Dendritic cell treated with granulocyte-macrophage colony-stimulating factor and Interleukin-4, amounts not matched to agents 40 ng/mL and 50 ng/mL, for 4 days (primary cell): ENCODE results near the gene MAN2C1.
A peak's percentile ranks its signal among the peaks of the same experiment; 100 is the strongest.
"Not testable (repeated sequence)": the region's sequence is repeated elsewhere in the genome, so short reads cannot be mapped to it uniquely, and the experiment has no call there.

Experiments used
- H3K27ac Mint-ChIP-seq: one replicate; pipeline ENCODE4 v1.8.0; 2022; ENCODE audit warnings: mild to moderate bottlenecking, mixed read lengths
- H3K27me3 Mint-ChIP-seq: one replicate; pipeline ENCODE4 v1.8.0; 2022; ENCODE audit warnings: mild to moderate bottlenecking, mixed read lengths
- H3K36me3 Mint-ChIP-seq: one replicate; pipeline ENCODE4 v1.8.0; 2022; ENCODE audit warnings: low read depth, mixed read lengths
- H3K4me1 Mint-ChIP-seq: one replicate; pipeline ENCODE4 v1.8.0; 2022; ENCODE audit warnings: low read depth, mixed read lengths
- H3K4me3 Mint-ChIP-seq: one replicate; pipeline ENCODE4 v1.8.0; 2022; ENCODE audit warnings: mild to moderate bottlenecking, moderate library complexity, mixed read lengths
- H3K9me3 Mint-ChIP-seq: one replicate; pipeline ENCODE4 v1.8.0; 2022; ENCODE audit warnings: mixed read lengths
- intact Hi-C: fragments of 100-400 bp; cut with micrococcal nuclease; formaldehyde crosslinking; loops from one replicate; pipeline ENCODE4 v1.15.0; 2022

Gene MAN2C1

DNA sequence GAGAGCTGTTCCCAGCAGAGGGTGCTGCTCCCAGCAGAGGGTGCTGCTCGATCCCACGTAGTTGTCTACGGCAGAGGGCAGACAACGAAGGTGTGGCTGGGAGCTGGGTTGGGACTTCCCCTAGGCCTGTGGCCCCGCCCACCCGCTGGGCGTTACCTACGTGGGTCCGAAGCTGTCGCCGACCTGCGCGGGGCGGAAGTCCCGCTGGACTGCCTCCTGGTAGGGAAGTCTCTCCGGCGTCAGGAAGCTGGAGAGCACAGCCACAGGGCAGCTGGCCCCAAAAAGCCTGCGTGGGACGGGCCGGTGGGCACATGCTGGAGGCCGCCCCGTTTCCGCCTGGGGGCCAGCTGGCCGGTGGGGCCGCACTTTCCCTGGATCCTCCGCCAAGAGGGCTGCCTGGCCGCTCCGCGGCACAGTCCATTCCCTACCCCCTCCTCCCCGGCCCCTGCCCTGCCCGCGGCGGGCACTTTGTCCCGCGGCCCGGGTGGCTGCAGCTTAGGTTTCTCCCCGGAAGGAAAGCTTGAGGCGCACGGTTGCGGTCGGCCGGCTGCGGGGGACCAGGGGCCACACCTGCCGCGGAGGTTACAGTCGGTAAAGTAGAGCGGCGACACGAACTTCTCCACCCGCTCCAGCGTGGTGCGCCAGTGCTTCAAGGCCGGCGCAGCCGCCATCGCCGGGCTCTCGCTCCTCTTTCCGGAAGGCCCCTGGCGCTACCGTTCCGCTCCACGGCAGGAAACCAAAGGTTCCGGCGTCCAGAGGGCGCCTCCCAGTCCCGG, at the start of gene MAN2C1:
MAN2C1 (minus strand) TSS at position 695 of the 776 bp plus-strand sequence; CDS start at position 671, 24 bp downstream.
- Mint-ChIP-seq H3K27me3 (no peaks in the 10 kb centered on the region), H3K9me3 (no peaks in the 10 kb centered on the region), H3K27ac (peak within 1 kb of the TSS; percentile 97), H3K36me3 (peaks cover 95% of the 10 kb centered on the region), H3K4me3 (peak within 1 kb of the TSS; percentile 85), H3K4me1 (peaks cover 23% of the 10 kb centered on the region)
- intact Hi-C loops, result loop anchor here (5.0 kb wide), 1 partner anchor 274 kb away; the partner anchor contains the start of gene IMP3

DNA sequence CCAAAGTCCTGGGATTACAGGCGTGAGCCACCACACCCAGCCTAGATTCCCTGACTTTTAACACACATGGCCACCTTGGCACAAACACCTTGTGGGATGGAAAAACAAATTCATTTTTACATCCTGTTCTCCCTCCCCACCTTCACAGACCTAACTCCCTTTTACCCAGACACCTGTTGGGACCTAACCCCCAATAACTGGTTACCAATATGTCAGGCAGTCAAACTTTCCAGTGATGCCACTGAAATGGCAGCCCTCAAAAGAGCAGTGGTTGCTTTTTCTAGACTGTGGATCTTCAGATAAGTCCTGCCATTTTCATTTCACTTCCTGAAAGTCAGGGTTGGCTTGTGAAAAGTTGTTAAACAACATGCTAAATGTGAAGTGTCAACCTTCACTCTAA, 48.2 kb upstream of the MAN2C1 start:
- no peaks in the 10 kb centered on the region for H3K4me1 Mint-ChIP-seq
- peaks cover 83% of the 10 kb centered on the region for H3K36me3 Mint-ChIP-seq
- intact Hi-C loops, result no loop called here
- no peak overlapping the region for H3K4me3 Mint-ChIP-seq
- no peaks in the 10 kb centered on the region for H3K27me3 Mint-ChIP-seq
- no peaks in the 10 kb centered on the region for H3K9me3 Mint-ChIP-seq
- H3K27ac Mint-ChIP-seq, result no peak overlapping the region

DNA sequence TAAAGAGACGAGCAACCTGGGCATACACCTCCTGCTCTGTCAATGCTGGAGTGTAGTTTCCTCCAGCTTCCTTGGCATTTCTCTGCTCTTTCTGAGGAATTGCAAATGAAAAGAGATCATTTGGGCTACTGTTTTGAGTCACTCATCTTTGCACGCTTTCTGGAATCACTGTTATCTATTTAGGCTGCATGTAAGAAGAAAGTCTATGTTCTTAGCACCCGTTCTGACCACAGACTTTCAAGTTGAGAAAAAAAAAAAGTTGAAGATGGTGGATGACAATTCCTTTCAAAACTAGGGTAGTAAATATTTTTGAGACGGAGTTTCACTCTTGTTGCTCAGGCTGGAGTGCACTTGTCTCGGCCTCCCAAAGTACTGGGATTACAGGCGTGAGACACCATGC, 41.8 kb upstream of the MAN2C1 start:
- intact Hi-C loops, result no loop called here
- H3K4me3 Mint-ChIP-seq, result no peak overlapping the region

DNA sequence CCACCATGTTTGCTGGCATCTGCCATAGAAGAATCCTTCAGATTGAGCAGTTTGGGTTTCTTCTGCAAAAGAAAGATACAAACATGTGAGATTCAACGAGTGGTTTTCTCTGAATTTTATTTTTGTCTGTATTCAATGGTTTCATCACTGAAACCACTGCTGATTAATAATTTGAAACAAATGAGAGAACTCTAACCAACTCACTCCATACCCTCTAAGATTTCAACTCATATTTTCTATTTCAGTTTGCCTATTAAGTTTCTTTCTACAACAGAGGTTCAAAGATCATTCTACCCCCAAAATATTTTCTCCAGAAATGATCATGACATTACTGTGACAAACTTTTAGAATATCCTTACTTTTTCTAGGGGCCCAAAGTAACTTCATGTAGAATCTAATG, 38.7 kb upstream of the MAN2C1 start:
- Mint-ChIP-seq H3K36me3 (peaks cover 99% of the 10 kb centered on the region), H3K27me3 (no peaks in the 10 kb centered on the region), H3K9me3 (no peaks in the 10 kb centered on the region), H3K4me3 (no peak overlapping the region), H3K27ac (no peak overlapping the region), H3K4me1 (no peaks in the 10 kb centered on the region)
- intact Hi-C loops, result no loop called here

More for the DNA sequence above, 41.8 kb upstream of the MAN2C1 start:
- no peak overlapping the region for H3K27ac Mint-ChIP-seq
- H3K27me3 Mint-ChIP-seq, result no peaks in the 10 kb centered on the region
- no peaks in the 10 kb centered on the region for H3K4me1 Mint-ChIP-seq
- no peaks in the 10 kb centered on the region for H3K9me3 Mint-ChIP-seq
- peaks cover 99% of the 10 kb centered on the region for H3K36me3 Mint-ChIP-seq

DNA sequence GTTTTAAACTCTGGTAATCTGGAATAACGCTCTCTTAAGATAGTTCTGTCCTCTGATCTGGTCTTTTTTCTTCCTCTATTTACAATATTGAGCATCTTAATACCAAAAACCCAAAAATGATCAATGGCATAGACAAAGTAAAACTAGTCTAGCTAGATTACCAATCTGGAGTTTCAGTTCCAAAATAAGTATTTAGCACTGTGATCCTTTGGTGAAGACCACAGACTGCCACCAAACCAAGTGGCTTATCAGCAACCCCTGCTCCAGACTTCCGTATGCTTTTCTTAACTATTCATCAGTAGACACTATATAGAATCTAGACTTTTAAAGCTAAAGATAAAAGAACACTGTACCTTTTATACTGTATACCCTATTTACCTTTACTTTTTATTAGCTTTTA, 35.5 kb upstream of the MAN2C1 start:
- H3K9me3 Mint-ChIP-seq, result no peaks in the 10 kb centered on the region

DNA sequence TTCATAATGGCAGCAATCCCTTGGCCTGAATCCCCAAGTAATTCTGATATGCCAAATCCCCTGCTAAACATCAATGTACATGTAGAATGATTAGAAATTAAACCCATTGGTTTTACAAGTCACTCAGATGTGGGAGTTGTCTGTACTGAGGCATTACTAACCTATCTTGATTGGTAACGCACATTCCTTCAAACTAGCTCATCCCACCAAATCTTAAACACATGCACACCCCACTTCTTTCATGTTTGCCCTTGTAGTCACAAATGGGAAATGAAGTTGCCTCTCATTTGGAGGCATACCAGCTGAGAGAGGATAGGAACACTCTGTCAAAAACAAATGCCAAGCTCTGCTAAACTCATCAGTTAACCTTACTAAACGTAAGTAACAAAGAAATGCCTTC, 29.1 kb upstream of the MAN2C1 start:
- peaks cover 98% of the 10 kb centered on the region for H3K36me3 Mint-ChIP-seq
- no peak overlapping the region for H3K4me3 Mint-ChIP-seq
- H3K27ac Mint-ChIP-seq, result no peak overlapping the region
- intact Hi-C loops, result no loop called here
- no peaks in the 10 kb centered on the region for H3K27me3 Mint-ChIP-seq
- no peaks in the 10 kb centered on the region for H3K4me1 Mint-ChIP-seq
- H3K9me3 Mint-ChIP-seq, result no peaks in the 10 kb centered on the region

More for the DNA sequence above, 35.5 kb upstream of the MAN2C1 start:
- no peaks in the 10 kb centered on the region for H3K4me1 Mint-ChIP-seq
- H3K27me3 Mint-ChIP-seq, result no peaks in the 10 kb centered on the region
- peaks cover 100% of the 10 kb centered on the region for H3K36me3 Mint-ChIP-seq
- H3K4me3 Mint-ChIP-seq, result no peak overlapping the region
- no peak overlapping the region for H3K27ac Mint-ChIP-seq
- intact Hi-C loops, result no loop called here

DNA sequence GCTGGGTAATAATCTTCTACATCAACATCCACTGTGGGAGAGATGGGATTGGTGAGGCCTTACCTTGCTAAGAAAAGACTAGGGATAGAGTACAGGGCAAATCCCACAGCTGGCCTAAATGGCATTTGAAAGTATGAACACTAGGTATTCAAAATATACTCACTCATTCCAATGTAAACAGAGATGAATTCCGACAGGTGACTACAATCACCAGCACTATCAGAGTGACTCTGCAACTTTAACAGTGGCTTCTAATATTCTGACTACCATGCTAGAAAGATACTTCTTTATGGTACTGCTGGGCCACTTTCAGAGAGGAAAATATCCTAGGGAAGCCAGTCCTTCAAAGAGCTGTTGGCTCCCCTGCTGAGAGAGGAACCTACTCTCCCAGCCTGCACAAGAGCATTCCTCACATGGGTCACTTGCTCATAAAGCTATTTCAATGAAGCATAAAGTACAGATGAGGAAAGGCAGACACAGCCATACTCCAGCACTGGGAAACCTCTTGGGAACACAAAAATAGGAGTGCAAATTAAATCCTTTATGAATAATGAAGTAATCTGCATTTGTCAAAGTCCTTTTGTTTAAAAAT, 21.5 kb upstream of the MAN2C1 start:
- H3K4me1 Mint-ChIP-seq, result no peaks in the 10 kb centered on the region
- H3K27me3 Mint-ChIP-seq, result no peaks in the 10 kb centered on the region
- no peak overlapping the region for H3K27ac Mint-ChIP-seq
- intact Hi-C loops, result no loop called here
- H3K36me3 Mint-ChIP-seq, result peaks cover 96% of the 10 kb centered on the region
- no peak overlapping the region for H3K4me3 Mint-ChIP-seq
- no peaks in the 10 kb centered on the region for H3K9me3 Mint-ChIP-seq

DNA sequence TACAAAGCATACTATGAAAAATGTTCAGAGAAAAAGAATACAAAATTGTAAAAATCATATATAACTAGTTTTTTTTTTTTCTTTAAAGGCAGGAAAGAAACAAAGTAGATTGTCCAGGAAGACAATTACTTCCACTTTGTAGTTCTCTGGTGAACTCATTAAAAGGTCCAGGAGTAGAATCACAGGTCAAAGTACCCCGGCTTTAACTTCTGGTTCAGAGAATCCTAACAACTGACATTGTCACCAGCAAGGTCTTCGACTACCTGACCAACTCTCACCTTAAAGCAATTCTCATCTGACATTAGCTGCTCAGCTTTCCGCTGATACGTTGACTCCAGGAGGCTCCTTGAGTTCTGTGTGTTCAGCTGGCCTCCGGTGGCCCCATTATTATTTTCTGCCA, 15.6 kb upstream of the MAN2C1 start:
- H3K27me3 Mint-ChIP-seq, intact Hi-C loops, H3K4me1 Mint-ChIP-seq, H3K9me3 Mint-ChIP-seq, H3K27ac Mint-ChIP-seq, H3K4me3 Mint-ChIP-seq: not testable (repeated sequence)
- peaks cover 97% of the 10 kb centered on the region for H3K36me3 Mint-ChIP-seq

DNA sequence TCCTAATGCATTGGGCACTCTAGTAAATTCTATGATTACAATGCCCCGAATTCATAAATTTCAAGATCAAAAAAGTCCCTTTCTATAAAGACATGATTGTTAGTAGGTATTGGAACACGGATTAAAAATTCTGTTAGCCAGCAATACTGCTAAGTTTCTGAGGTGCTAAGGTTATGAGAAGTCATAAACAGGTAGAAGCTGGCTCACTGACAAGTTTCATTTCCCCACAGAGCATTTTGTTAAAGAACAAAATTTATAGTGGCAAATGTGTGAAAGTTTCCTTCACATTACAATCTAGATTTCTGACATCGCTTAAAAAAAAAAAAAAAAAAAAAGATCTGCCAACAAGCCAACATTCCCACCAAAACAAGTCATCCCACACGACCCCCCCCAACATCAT, 12.4 kb upstream of the MAN2C1 start:
- no peaks in the 10 kb centered on the region for H3K9me3 Mint-ChIP-seq
- intact Hi-C loops, result no loop called here
- H3K4me1 Mint-ChIP-seq, result no peaks in the 10 kb centered on the region
- H3K4me3 Mint-ChIP-seq, result no peak overlapping the region
- peaks cover 93% of the 10 kb centered on the region for H3K36me3 Mint-ChIP-seq
- no peaks in the 10 kb centered on the region for H3K27me3 Mint-ChIP-seq
- no peak overlapping the region for H3K27ac Mint-ChIP-seq

DNA sequence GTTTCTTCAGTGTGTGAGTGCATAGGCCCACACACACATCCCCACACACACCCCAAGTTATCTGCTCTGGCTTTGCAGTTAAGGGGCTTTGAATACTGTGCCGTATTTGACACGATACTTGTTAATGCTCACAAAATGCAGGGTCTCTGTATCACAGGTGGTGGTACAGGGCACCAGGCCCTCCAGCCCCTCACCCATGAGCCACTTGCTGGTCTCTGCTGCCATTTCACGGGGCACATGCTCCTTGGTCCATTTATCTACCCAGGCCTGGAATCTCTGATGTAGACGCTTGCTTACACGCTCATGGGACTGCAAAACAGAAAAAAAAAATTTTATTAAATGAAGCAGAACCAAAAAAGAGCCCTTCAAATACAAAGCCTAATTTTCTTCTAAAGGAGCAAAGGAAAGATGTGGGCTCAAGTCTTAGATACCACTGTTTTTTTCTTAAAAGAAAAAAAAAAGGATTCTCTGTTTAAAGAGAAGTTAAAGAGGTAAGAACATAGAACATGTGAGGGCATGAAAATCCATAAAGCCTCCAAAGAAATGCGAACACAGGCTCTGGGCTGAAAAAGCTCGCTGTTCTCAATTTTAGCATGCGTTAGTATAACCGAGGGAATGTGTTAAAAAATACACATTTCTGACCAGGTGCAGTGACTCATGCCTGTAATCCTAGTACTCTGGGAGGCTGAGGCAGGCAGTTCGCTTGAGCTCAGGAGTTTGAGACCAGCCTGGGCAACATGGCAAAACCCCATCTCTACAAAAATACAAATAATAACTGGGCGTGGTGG, 3.7 kb upstream of the MAN2C1 start:
- H3K27me3 Mint-ChIP-seq, result no peaks in the 10 kb centered on the region

DNA sequence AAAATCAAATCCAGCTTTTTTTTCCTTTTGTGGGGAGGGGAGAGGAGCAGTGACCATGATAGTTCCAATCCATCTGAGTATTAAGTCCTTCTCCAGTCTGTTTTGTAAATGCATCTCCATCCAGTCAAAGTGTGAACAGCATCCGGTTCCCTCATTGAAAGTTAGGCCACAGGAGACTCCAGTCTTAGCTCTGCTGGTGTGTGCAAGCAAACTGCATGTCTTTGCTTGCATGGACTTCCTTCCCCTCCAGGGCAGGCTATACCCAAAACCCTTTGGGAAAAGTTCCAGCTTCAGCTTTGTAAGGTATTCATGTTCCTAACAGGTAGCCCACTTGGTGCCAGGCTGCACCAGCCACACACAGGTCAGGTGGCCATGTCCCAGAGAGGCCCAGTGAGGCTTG, 3.1 kb upstream of the MAN2C1 start:
- H3K9me3 Mint-ChIP-seq, result no peaks in the 10 kb centered on the region
- no peak overlapping the region for H3K4me3 Mint-ChIP-seq
- H3K4me1 Mint-ChIP-seq, result peaks cover 17% of the 10 kb centered on the region
- no peak overlapping the region for H3K27ac Mint-ChIP-seq
- no peaks in the 10 kb centered on the region for H3K27me3 Mint-ChIP-seq
- intact Hi-C loops, result no loop called here
- peaks cover 94% of the 10 kb centered on the region for H3K36me3 Mint-ChIP-seq

More for the DNA sequence above, 3.7 kb upstream of the MAN2C1 start:
- H3K36me3 Mint-ChIP-seq, result peaks cover 94% of the 10 kb centered on the region
- H3K4me3 Mint-ChIP-seq, result no peak overlapping the region
- no peaks in the 10 kb centered on the region for H3K9me3 Mint-ChIP-seq
- peaks cover 17% of the 10 kb centered on the region for H3K4me1 Mint-ChIP-seq
- intact Hi-C loops, result no loop called here
- no peak overlapping the region for H3K27ac Mint-ChIP-seq

DNA sequence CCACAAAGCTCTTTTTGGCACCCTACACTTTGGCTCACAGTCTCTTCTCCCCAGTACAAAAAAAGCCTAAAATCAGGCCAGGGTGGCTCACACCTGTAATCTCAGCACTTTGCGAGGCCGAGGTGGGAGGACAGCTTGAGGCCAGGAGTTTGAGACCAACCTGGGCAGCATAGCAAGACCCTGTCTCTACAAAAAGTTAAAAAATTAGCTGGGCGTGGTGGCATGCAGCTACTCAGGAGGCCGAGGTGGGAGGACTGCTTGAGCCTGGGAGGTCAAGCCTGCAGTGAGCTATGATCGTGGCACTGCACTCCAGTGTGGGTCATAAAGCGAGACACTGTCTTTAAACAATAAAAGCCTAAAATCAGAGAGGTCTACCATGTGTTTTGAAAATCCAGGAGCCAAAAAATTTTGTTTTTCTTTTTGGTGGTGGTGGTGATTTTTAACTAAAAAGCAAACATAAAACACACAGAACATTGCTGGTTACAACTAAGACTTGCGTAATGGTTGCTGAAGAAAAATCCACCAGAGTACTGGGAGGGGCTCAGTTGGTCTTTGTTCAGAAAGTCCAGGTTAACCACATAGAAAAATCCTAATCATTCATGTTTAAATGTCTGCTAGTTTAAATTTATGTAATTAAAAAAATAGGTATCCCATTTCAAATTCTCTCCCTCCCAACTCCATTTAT, 1.6 kb upstream of the MAN2C1 start:
- H3K27ac Mint-ChIP-seq, result peak overlapping the region; percentile 25
- peaks cover 94% of the 10 kb centered on the region for H3K36me3 Mint-ChIP-seq
- H3K4me3 Mint-ChIP-seq, result no peak overlapping the region
- intact Hi-C loops, result loop anchor here (5.0 kb wide), 1 partner anchor 272 kb away; the partner anchor contains the start of gene IMP3
- H3K9me3 Mint-ChIP-seq, result no peaks in the 10 kb centered on the region
- no peaks in the 10 kb centered on the region for H3K27me3 Mint-ChIP-seq
- peaks cover 17% of the 10 kb centered on the region for H3K4me1 Mint-ChIP-seq

DNA sequence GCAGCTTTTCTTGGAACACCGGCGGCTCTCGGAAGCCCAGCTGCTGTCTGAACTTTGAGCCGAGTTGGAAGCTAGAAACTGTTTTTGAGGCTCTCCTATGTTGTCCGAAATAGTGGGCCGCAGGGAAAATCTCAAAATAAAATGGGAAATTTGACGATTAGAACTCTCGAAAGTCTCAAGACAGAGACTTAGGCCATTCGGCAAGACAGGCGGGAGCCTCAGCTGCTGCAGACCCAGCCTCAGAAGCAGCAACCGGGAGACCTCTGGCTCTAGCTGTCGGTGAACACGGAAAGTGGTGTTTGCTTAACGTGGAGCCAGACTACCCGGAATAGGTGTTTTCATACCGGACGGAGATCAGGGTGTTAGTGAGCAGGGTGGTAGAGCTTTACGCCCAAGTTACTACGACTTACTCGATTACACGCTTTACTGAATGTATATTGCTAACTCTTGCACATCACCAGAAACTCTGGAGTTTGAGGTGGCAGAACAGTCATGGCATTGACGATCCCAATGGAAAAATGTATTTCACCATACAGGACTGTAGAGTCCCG, 357 bp upstream of the MAN2C1 start:
- Mint-ChIP-seq H3K4me1 (peaks cover 23% of the 10 kb centered on the region), H3K36me3 (peaks cover 94% of the 10 kb centered on the region), H3K4me3 (peak overlapping the region; percentile 85), H3K27ac (peak overlapping the region; percentile 97), H3K27me3 (no peaks in the 10 kb centered on the region), H3K9me3 (no peaks in the 10 kb centered on the region)
- intact Hi-C loops, result loop anchor here (5.0 kb wide), 1 partner anchor 274 kb away; the partner anchor contains the start of gene IMP3
